PC-3 (cell line): ENCODE measurements around the gene UGT2A2.

Experiments
- EZH2 ChIP-seq: fragments of 300-600 bp; sonication (generic); IDR thresholded peaks from one replicate; pipeline ENCODE4 v1.6.1; 2017; ENCODE audit warnings: antibody characterized with exemption, mild to moderate bottlenecking, low read length; ENCODE audit not compliant: unreplicated experiment
- TF ChIP-seq, protein P1 (sequence below): fragments of 300-600 bp; sonication (generic); conservative IDR thresholded peaks from 2 replicates; pipeline ENCODE4 v1.5.1; 2017; ENCODE audit warnings: antibody characterized with exemption, low read depth, mild to moderate bottlenecking, low read length

DNA sequence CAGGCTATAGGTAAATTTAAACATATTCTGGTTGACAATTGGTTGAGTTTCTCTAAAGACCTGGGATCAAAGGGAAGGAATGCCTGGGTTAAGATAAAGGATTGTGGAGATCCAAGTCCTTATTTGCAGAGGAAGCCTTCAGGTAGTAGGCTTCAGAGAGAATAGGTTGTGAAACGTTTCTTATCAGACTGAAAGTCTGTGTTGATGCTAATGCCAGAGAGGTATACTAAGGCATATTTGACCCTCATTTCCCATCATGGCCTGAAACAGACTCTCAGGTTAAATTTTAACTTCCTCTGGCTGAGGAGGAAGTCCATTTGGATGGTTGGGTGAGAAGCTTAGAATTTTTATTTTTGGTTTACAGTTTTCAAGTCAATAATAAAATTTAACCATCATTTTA lies 48.1 kb downstream of the UGT2A2 start:
- TF ChIP-seq, protein P1, sequence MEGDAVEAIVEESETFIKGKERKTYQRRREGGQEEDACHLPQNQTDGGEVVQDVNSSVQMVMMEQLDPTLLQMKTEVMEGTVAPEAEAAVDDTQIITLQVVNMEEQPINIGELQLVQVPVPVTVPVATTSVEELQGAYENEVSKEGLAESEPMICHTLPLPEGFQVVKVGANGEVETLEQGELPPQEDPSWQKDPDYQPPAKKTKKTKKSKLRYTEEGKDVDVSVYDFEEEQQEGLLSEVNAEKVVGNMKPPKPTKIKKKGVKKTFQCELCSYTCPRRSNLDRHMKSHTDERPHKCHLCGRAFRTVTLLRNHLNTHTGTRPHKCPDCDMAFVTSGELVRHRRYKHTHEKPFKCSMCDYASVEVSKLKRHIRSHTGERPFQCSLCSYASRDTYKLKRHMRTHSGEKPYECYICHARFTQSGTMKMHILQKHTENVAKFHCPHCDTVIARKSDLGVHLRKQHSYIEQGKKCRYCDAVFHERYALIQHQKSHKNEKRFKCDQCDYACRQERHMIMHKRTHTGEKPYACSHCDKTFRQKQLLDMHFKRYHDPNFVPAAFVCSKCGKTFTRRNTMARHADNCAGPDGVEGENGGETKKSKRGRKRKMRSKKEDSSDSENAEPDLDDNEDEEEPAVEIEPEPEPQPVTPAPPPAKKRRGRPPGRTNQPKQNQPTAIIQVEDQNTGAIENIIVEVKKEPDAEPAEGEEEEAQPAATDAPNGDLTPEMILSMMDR, result no peak
- no peak for TF ChIP-seq EZH2
